PC-9 (cell line): ENCODE results near the gene MRPL53. TPM values are rescaled to one million over a fixed set of nuclear protein-coding genes. Genes with fewer than 3 reads are reported as not detected.
A peak's percentile ranks its signal among the peaks of the same experiment; 100 is the strongest.

Source experiments
- BruUV-seq: library from RNA; stranded (reverse); fragments of 400-500 nt; replicated peaks from 2 replicates; lab custom pipeline; 2021; lab: Mats Ljungman, UMichigan
- CTCF ChIA-PET: fragments of 300-600 bp; sonication (Branson Sonifier 250); formaldehyde crosslinking; loops from one replicate; lab custom pipeline; 2022; ENCODE audit warnings: antibody characterized with exemption; lab: Charles Lee
- POLR2A ChIA-PET: fragments of 300-600 bp; sonication (Branson Sonifier 250); formaldehyde crosslinking; loops from one replicate; lab custom pipeline; 2022; ENCODE audit warnings: antibody characterized with exemption; ENCODE audit not compliant: unreplicated experiment; lab: Charles Lee
- DNase-seq, 2 experiments: peaks; one replicate each; pipeline versions ENCODE4 v3.0.0 to v3.0.0-alpha.2; 2015 to 2022; ENCODE audit warnings: mixed read lengths in 1 of 2
- H2AFZ ChIP-seq: fragments of 200-600 bp; sonication (generic); 2 replicates; pipeline ENCODE4 v1.8.1; 2017; ENCODE audit warnings: antibody characterized with exemption
- H3F3A ChIP-seq: fragments of 200-600 bp; sonication (generic); 2 replicates; pipeline ENCODE4 v1.8.1; 2017; ENCODE audit warnings: antibody characterized with exemption, mild to moderate bottlenecking, low read depth; ENCODE audit not compliant: insufficient read depth
- H3K27ac ChIP-seq: fragments of 200-600 bp; sonication (generic); 2 replicates; pipeline ENCODE4 v1.6.1; 2016; ENCODE audit warnings: mixed run types
- H3K27me3 ChIP-seq: fragments of 200-600 bp; sonication (generic); 2 replicates; pipeline ENCODE4 v1.6.1; 2016; ENCODE audit warnings: low read depth, mixed run types; ENCODE audit not compliant: insufficient read depth
- H3K36me3 ChIP-seq: fragments of 200-600 bp; sonication (generic); 2 replicates; pipeline ENCODE4 v1.6.1; 2016; ENCODE audit warnings: low read depth, mixed run types
- H3K4me1 ChIP-seq: fragments of 200-600 bp; sonication (generic); replicated peaks from 2 replicates; pipeline ENCODE4 v1.6.1; 2016; ENCODE audit warnings: mixed run types; ENCODE audit not compliant: insufficient read depth
- H3K4me2 ChIP-seq: fragments of 200-600 bp; sonication (generic); 2 replicates; pipeline ENCODE4 v1.6.1; 2017; ENCODE audit warnings: mixed run types
- H3K4me3 ChIP-seq: fragments of 200-600 bp; sonication (generic); 2 replicates; pipeline ENCODE4 v1.6.1; 2016; ENCODE audit warnings: mixed run types
- H3K79me2 ChIP-seq: fragments of 200-600 bp; sonication (generic); 2 replicates; pipeline ENCODE4 v1.6.1; 2017; ENCODE audit warnings: low read depth, mixed run types
- H3K9me2 ChIP-seq: fragments of 200-600 bp; sonication (generic); 2 replicates; pipeline ENCODE4 v1.8.1; 2017; ENCODE audit warnings: mild to moderate bottlenecking; ENCODE audit not compliant: insufficient read depth
- H3K9me3 ChIP-seq: fragments of 200-600 bp; sonication (generic); 2 replicates; pipeline ENCODE4 v1.8.1; 2016; ENCODE audit warnings: low read depth; ENCODE audit not compliant: insufficient read depth
- H4K20me1 ChIP-seq: fragments of 200-600 bp; sonication (generic); 2 replicates; pipeline ENCODE4 v1.8.1; 2017; ENCODE audit not compliant: insufficient read depth
- CTCF ChIP-seq: fragments of 200-600 bp; sonication (generic); conservative IDR thresholded peaks from 2 replicates; pipeline ENCODE4 v1.6.1; 2017; ENCODE audit warnings: mixed run types, antibody characterized with exemption, mild to moderate bottlenecking, moderate library complexity
- EZH2 ChIP-seq: fragments of 200-600 bp; sonication (generic); IDR thresholded peaks from 2 replicates; pipeline ENCODE4 v1.8.0; 2017; ENCODE audit warnings: antibody characterized with exemption, low read depth
- intact Hi-C: fragments of 100-400 bp; cut with micrococcal nuclease; formaldehyde crosslinking; loops from one replicate; pipeline ENCODE4 v1.10.0; 2022; ENCODE audit not compliant: unreplicated experiment
- total RNA-seq: library from RNA; stranded (reverse); gene quantifications from 2 replicates; pipeline ENCODE4 v1.2.3, GENCODE V29; 2021

MRPL53 gene
- total RNA-seq, 1 experiment from 2014 or later = 51.1 TPM

DNA sequence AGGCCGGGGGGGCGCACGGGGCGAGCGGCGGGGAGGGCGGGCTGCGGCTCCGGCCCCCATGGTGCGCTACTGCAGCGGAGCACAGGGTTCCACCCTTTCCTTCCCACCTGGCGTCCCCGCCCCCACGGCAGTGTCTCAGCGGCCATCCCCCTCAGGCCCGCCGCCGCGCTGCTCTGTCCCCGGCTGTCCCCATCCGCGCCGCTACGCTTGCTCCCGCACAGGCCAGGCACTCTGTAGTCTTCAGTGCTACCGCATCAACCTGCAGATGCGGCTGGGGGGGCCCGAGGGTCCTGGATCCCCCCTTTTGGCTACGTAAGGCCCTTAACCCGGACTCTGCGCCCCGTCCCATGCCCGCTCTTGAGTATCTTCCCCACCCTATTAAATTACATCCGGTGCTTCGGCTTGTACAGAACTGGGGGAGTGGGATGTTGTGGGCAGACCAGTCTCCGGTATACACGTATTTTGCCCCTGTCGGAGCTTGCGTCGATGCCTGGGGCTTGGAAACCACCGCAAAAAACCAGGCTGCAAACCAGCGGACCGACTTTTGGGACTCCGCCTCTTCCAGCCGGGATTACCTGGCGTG lies 14.8 kb downstream of the MRPL53 start:
- H3K4me3 ChIP-seq = peak overlapping the region; percentile 47
- CTCF ChIA-PET = no interaction called here
- TF ChIP-seq CTCF (no peak), EZH2 (no peak)
- H3K36me3 ChIP-seq = peaks cover 9% of the 10 kb centered on the region
- H2AFZ ChIP-seq = peak overlapping the region; percentile 39; the same call in 1 of the 2 replicates
- H3K27me3 ChIP-seq = no peaks in the 10 kb centered on the region
- intact Hi-C loops = loop anchor here (1.0 to 10.0 kb wide), 2 partner anchors 17 to 193 kb away; no protein-coding TSS in a partner anchor
- POLR2A ChIA-PET = interaction anchor here (0.6 to 1.2 kb wide), 5 partner anchors 11 to 721 kb away, joined by 4 to 9 read pairs (median 5); partner anchors contain the start of genes MRPL53 and TPRKB
- peak overlapping the region; percentile 79 for H3K4me2 ChIP-seq
- no TSS peak for BruUV-seq
- no peak for DNase-seq
- peaks cover 22% of the 10 kb centered on the region for H3K79me2 ChIP-seq
- no peaks in the 10 kb centered on the region for H4K20me1 ChIP-seq
- peaks cover 22% of the 10 kb centered on the region for H3K4me1 ChIP-seq
- no peaks in the 10 kb centered on the region for H3K9me3 ChIP-seq
- H3K27ac ChIP-seq = peak overlapping the region; percentile 20; the same call in 1 of the 2 replicates
- peaks cover 30% of the 10 kb centered on the region for H3F3A ChIP-seq
- no peaks in the 10 kb centered on the region for H3K9me2 ChIP-seq

GRCh38 chr2:74457129-74457548 lies 15.3 kb downstream of the MRPL53 start:
- Histone ChIP-seq H2AFZ (no peak overlapping the region), H3K9me3 (no peaks in the 10 kb centered on the region), H3F3A (peaks cover 31% of the 10 kb centered on the region), H4K20me1 (no peaks in the 10 kb centered on the region), H3K4me1 (peaks cover 22% of the 10 kb centered on the region), H3K79me2 (peaks cover 22% of the 10 kb centered on the region), H3K36me3 (peaks cover 6% of the 10 kb centered on the region; the same call in 1 of the 2 replicates), H3K27me3 (no peaks in the 10 kb centered on the region), H3K4me2 (no peak overlapping the region), H3K27ac (no peak overlapping the region), H3K9me2 (no peaks in the 10 kb centered on the region), H3K4me3 (no peak overlapping the region)
- intact Hi-C loops = loop anchor here (10.0 kb wide), 1 partner anchor 192 kb away; no protein-coding TSS in a partner anchor
- no TSS peak for BruUV-seq
- DNase-seq = no peak
- CTCF ChIA-PET = no interaction called here
- POLR2A ChIA-PET = no interaction called here
- TF ChIP-seq CTCF (no peak), EZH2 (no peak)

GRCh38 chr2:74454654-74455511 lies 17.6 kb downstream of the MRPL53 start, which contains the start of gene INO80B:
Gene INO80B, plus strand, starts transcription at chr2:74455087. Its CDS starts 30 bp downstream, at chr2:74455117.
- ChIA-PET CTCF (no interaction called here), POLR2A (interaction anchor here (0.5 kb wide), 1 partner anchor 588 kb away, joined by 3 read pairs; no protein-coding TSS in a partner anchor)
- BruUV-seq = no TSS peak
- Histone ChIP-seq H3K4me2 (peak within 1 kb of the TSS; percentile 73), H2AFZ (peak within 1 kb of the TSS; percentile 88), H3K9me3 (no peaks in the 10 kb centered on the region), H3F3A (peaks cover 22% of the 10 kb centered on the region), H3K4me3 (peak within 1 kb of the TSS; percentile 84), H3K9me2 (no peaks in the 10 kb centered on the region), H3K79me2 (peaks cover 22% of the 10 kb centered on the region), H3K27me3 (no peaks in the 10 kb centered on the region), H3K27ac (no peak within 1 kb of the TSS), H3K36me3 (no peaks in the 10 kb centered on the region), H4K20me1 (no peaks in the 10 kb centered on the region), H3K4me1 (peaks cover 22% of the 10 kb centered on the region)
- intact Hi-C loops = loop anchor here (1.0 to 10.0 kb wide), 3 partner anchors 28 to 190 kb away; partner anchors contain the start of genes PCGF1 and TTC31
- peak; percentile 95 to 96 for DNase-seq
- TF ChIP-seq CTCF (no peak), EZH2 (no peak)
